NOMO-1 treated with DMSO at 0.1 percent for 48 hours (cell line): Measurements from ENCODE around the gene TMEM259.
"Not testable (repeated sequence)": the region's sequence is repeated elsewhere in the genome, so short reads cannot be mapped to it uniquely, and the experiment has no call there.

ENCODE experiments used
- DNase-seq: peaks from one replicate; lab custom pipeline; 2025; ENCODE audit not compliant: unreplicated experiment; lab: John Stamatoyannopoulos, UW

Gene TMEM259

GRCh38 chr19:1040476-1041271, 19.8 kb upstream of the TMEM259 start:
- DNase-seq: peak; percentile 81

- DNase-seq: peak; percentile 98
Measured at GRCh38 chr19:1039646-1040475, 18.9 kb upstream of the TMEM259 start, which contains the start of gene ABCA7. Gene ABCA7, plus strand, starts transcription at chr19:1040107. Its CDS starts 1,255 bp downstream, at chr19:1041362.

GRCh38 chr19:1038978-1039645, 18.2 kb upstream of the TMEM259 start:
- no peak for DNase-seq

- DNase-seq: peak; percentile 71
Measured at GRCh38 chr19:1037621-1038064, 16.7 kb upstream of the TMEM259 start.

- DNase-seq: no peak
Measured at GRCh38 chr19:1035998-1036621, 15.2 kb upstream of the TMEM259 start.

GRCh38 chr19:1032264-1032867, 11.4 kb upstream of the TMEM259 start:
- DNase-seq: no peak

GRCh38 chr19:1028062-1028926, 7.4 kb upstream of the TMEM259 start:
- peak; percentile 62 for DNase-seq

GRCh38 chr19:1027650-1028061, 6.7 kb upstream of the TMEM259 start:
- no peak for DNase-seq

- peak; percentile 35 for DNase-seq
Measured at GRCh38 chr19:1026783-1027649, 6.1 kb upstream of the TMEM259 start.

GRCh38 chr19:1025960-1026782, 5.2 kb upstream of the TMEM259 start, which contains the start of gene CNN2:
Gene CNN2, plus strand, starts transcription at chr19:1026608. Its CDS starts 54 bp downstream, at chr19:1026662.
- peak; percentile 67 for DNase-seq

- DNase-seq: not testable (repeated sequence)
Measured at GRCh38 chr19:1025080-1025479, 4.2 kb upstream of the TMEM259 start.

GRCh38 chr19:1023883-1024188, 2.9 kb upstream of the TMEM259 start:
- DNase-seq: not testable (repeated sequence)

GRCh38 chr19:1019980-1020867, 699 bp downstream of the TMEM259 start:
- DNase-seq: no peak

- DNase-seq: no peak
Measured at GRCh38 chr19:1019616-1019961, 1.3 kb downstream of the TMEM259 start.

GRCh38 chr19:1018932-1019615, 1.8 kb downstream of the TMEM259 start:
- DNase-seq: no peak

- no peak for DNase-seq
Measured at GRCh38 chr19:1018393-1018792, 2.5 kb downstream of the TMEM259 start.
